Liver (tissue), 9 donors: Measurements from ENCODE around the gene BZW2. TPM values are rescaled to one million over a fixed set of nuclear protein-coding genes. Genes with fewer than 3 reads are reported as not detected.

ENCODE experiments used
- DNase-seq: peaks from one replicate; pipeline ENCODE4 v3.0.0-alpha.2; 2017; ENCODE audit warnings: low spot score
- H3K27ac ChIP-seq, 2 donors: one replicate each; pipeline ENCODE4 v1.7.0; 2013; ENCODE audit warnings: inconsistent platforms in 2 of 2, low read length in 2 of 2, control low read depth in 1 of 2, low read depth in 1 of 2, mild to moderate bottlenecking in 1 of 2
- H3K27me3 ChIP-seq, 4 donors: one replicate each; pipeline versions ENCODE4 v1.6.1 to v1.7.0; 2013; ENCODE audit warnings: low read length in 3 of 4, inconsistent platforms in 1 of 4, mild to moderate bottlenecking in 1 of 4, moderate library complexity in 1 of 4; ENCODE audit not compliant: control insufficient read depth in 4 of 4, insufficient read depth in 4 of 4
- H3K36me3 ChIP-seq, 4 donors: one replicate each; pipeline versions ENCODE4 v1.6.1 to v1.7.0; 2013; ENCODE audit warnings: low read length in 3 of 4, mild to moderate bottlenecking in 3 of 4, low read depth in 1 of 4, moderate library complexity in 1 of 4; ENCODE audit not compliant: control insufficient read depth in 4 of 4, insufficient read depth in 3 of 4
- H3K4me1 ChIP-seq, 4 donors: one replicate each; pipeline versions ENCODE4 v1.6.1 to v1.7.0; 2013; ENCODE audit warnings: low read length in 3 of 4, mild to moderate bottlenecking in 3 of 4, moderate library complexity in 1 of 4; ENCODE audit not compliant: control insufficient read depth in 4 of 4, insufficient read depth in 4 of 4
- H3K4me3 ChIP-seq, 3 donors: one replicate each; pipeline versions ENCODE4 v1.6.1 to v1.7.0; 2013; ENCODE audit warnings: low read length in 3 of 3, control low read depth in 1 of 3, low read depth in 1 of 3, mild to moderate bottlenecking in 1 of 3
- H3K9ac ChIP-seq, 2 donors: one replicate each; pipeline ENCODE4 v1.7.0; 2013; ENCODE audit warnings: low read length in 2 of 2, mild to moderate bottlenecking in 2 of 2, moderate library complexity in 2 of 2, control low read depth in 1 of 2, low read depth in 1 of 2
- H3K9me3 ChIP-seq, 4 donors: one replicate each; pipeline versions ENCODE4 v1.6.1 to v1.7.0; 2013; ENCODE audit warnings: low read length in 3 of 4; ENCODE audit not compliant: control insufficient read depth in 4 of 4
- EGR1 ChIP-seq, 2 donors: IDR thresholded peaks; 2 replicates each; pipeline ENCODE4 v1.6.1; 2016 to 2018; ENCODE audit warnings: antibody characterized with exemption in 2 of 2, low read depth in 2 of 2
- FOXA1 ChIP-seq: IDR thresholded peaks from 2 replicates; pipeline ENCODE4 v1.6.1; 2016; ENCODE audit warnings: antibody characterized with exemption
- FOXA2 ChIP-seq: IDR thresholded peaks from 2 replicates; pipeline ENCODE4 v1.6.1; 2016; ENCODE audit warnings: antibody characterized with exemption
- GABPA ChIP-seq, 2 donors: IDR thresholded peaks in 1 of 2; conservative IDR thresholded peaks in 1 of 2; 2 replicates each; pipeline ENCODE4 v1.6.1; 2016; ENCODE audit warnings: antibody characterized with exemption in 2 of 2, mild to moderate bottlenecking in 1 of 2, moderate library complexity in 1 of 2
- HNF4A ChIP-seq, 2 donors: conservative IDR thresholded peaks; 2 replicates each; pipeline ENCODE4 v1.6.1; 2016; ENCODE audit warnings: antibody characterized with exemption in 2 of 2, mild to moderate bottlenecking in 2 of 2
- HNF4G ChIP-seq: IDR thresholded peaks from 2 replicates; pipeline ENCODE4 v1.6.1; 2016; ENCODE audit warnings: antibody characterized with exemption
- JUND ChIP-seq, 2 donors: IDR thresholded peaks; 2 replicates each; pipeline ENCODE4 v1.6.1; 2016; ENCODE audit warnings: antibody characterized with exemption in 2 of 2
- NR2F2 ChIP-seq: IDR thresholded peaks from 2 replicates; pipeline ENCODE4 v1.6.1; 2016; ENCODE audit warnings: antibody characterized with exemption
- RAD21 ChIP-seq, 2 donors: IDR thresholded peaks; 2 replicates each; pipeline ENCODE4 v1.6.1; 2016; ENCODE audit warnings: antibody characterized with exemption in 2 of 2, mild to moderate bottlenecking in 2 of 2
- RXRA ChIP-seq, 2 donors: IDR thresholded peaks; 2 replicates each; pipeline ENCODE4 v1.6.1; 2017 to 2018; ENCODE audit warnings: antibody characterized with exemption in 2 of 2, mild to moderate bottlenecking in 1 of 2
- SP1 ChIP-seq: IDR thresholded peaks from 2 replicates; pipeline ENCODE4 v1.6.1; 2018; ENCODE audit warnings: antibody characterized with exemption, mild to moderate bottlenecking
- TAF1 ChIP-seq: conservative IDR thresholded peaks from 2 replicates; pipeline ENCODE4 v1.6.1; 2016; ENCODE audit warnings: antibody characterized with exemption, mild to moderate bottlenecking
- YY1 ChIP-seq: IDR thresholded peaks from 2 replicates; pipeline ENCODE4 v1.6.1; 2016; ENCODE audit warnings: antibody characterized with exemption, mild to moderate bottlenecking
- WGBS: extraction: QIAGEN DNeasy Blood & Tissue Kit; methylation state at CpG from one replicate; pipeline ENCODE4 v1.1.7; 2013; 5-methylcytosine and 5-hydroxymethylcytosine counted together
- polyA plus RNA-seq, 2 donors: library from polyadenylated mRNA; stranded (reverse) in 1 of 2; unstranded in 1 of 2; fragments of 200-250 nt in 1 of 2; fragments of >200 nt in 1 of 2; fragmentation: Nextera tagmentation in 1 of 2; extraction: Ambion mirVana in 1 of 2; gene quantifications; one replicate each; pipeline versions ENCODE4 v1.2.1 to v1.2.3, GENCODE V29; 2013 to 2015
- total RNA-seq, 2 donors: library from RNA; depleted of rRNA; stranded (reverse); fragments of >200 nt; gene quantifications; one replicate each; pipeline ENCODE4 v1.2.3, GENCODE V29; 2014
- TF ChIP-seq, protein P1 (sequence below): IDR thresholded peaks from 2 replicates; pipeline ENCODE4 v1.6.1; 2016; ENCODE audit warnings: antibody characterized with exemption
- TF ChIP-seq, protein P2 (sequence below): IDR thresholded peaks from 2 replicates; pipeline ENCODE4 v1.6.1; 2016; ENCODE audit warnings: antibody characterized with exemption, mild to moderate bottlenecking
- TF ChIP-seq, protein P3 (sequence below): IDR thresholded peaks from 2 replicates; pipeline ENCODE4 v1.6.1; 2016; ENCODE audit warnings: antibody characterized with exemption
- TF ChIP-seq, protein P4 (sequence below): IDR thresholded peaks from 2 replicates; pipeline ENCODE4 v1.6.1; 2016; ENCODE audit warnings: antibody characterized with exemption
- donor health status: healthy.
- donor health status: healthy.
- donor health status: healthy.
- donor health status: healthy.
- donor health status: healthy.

BZW2 gene
- total and polyA plus RNA-seq, 4 donors, result 10.9 to 18.6 (median 13.1) TPM

DNA sequence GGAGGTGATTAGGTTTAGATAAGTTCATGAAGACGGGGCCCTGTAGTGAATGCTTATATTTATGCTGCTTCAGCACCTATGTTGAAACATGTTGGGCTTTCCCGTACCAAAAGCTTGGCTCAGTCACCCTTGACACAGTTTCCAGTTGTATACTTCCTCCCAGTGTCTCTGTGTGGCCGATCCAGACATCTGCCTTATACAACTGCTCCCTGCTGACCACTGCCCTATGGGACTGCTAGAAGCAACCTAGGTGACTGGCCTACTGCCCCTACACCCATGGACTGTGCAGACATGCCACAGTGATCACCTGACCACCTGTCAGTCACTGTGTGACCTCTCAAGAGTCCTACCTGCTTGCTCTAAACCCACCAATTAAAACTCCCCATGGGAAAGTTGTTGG, 85.0 kb downstream of the BZW2 start:
- Histone ChIP-seq H3K27me3 (no peaks in the 10 kb centered on the region), H3K9ac (no peak overlapping the region), H3K36me3 (no peaks in the 10 kb centered on the region), H3K4me3 (no peak overlapping the region), H3K4me1 (peaks cover 0 to 4% (median under 1%) of the 10 kb centered on the region in 4 donors), H3K9me3 (no peaks in the 10 kb centered on the region), H3K27ac (no peak overlapping the region)
- WGBS, result 84% methylated on average over 3 of the region's 3 CpGs
- TF ChIP-seq HNF4G (no peak), EGR1 (IDR thresholded peaks at IDR 0.05; ENCODE audit: low read depth in 2 of 2) (no peak), HNF4A (conservative IDR thresholded peaks at IDR 0.05) (no peak), YY1 (no peak), JUND (IDR thresholded peaks at IDR 0.05) (no peak), GABPA (IDR thresholded peaks at IDR 0.05 in 1 of 2, conservative IDR thresholded peaks at IDR 0.05 in 1 of 2) (no peak), TAF1 (no peak), FOXA2 (no peak), SP1 (no peak), RAD21 (IDR thresholded peaks at IDR 0.05) (no peak), NR2F2 (no peak), FOXA1 (no peak), RXRA (IDR thresholded peaks at IDR 0.05) (no peak)
- TF ChIP-seq, protein P1, sequence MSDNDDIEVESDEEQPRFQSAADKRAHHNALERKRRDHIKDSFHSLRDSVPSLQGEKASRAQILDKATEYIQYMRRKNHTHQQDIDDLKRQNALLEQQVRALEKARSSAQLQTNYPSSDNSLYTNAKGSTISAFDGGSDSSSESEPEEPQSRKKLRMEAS, result no peak
- TF ChIP-seq, protein P2, sequence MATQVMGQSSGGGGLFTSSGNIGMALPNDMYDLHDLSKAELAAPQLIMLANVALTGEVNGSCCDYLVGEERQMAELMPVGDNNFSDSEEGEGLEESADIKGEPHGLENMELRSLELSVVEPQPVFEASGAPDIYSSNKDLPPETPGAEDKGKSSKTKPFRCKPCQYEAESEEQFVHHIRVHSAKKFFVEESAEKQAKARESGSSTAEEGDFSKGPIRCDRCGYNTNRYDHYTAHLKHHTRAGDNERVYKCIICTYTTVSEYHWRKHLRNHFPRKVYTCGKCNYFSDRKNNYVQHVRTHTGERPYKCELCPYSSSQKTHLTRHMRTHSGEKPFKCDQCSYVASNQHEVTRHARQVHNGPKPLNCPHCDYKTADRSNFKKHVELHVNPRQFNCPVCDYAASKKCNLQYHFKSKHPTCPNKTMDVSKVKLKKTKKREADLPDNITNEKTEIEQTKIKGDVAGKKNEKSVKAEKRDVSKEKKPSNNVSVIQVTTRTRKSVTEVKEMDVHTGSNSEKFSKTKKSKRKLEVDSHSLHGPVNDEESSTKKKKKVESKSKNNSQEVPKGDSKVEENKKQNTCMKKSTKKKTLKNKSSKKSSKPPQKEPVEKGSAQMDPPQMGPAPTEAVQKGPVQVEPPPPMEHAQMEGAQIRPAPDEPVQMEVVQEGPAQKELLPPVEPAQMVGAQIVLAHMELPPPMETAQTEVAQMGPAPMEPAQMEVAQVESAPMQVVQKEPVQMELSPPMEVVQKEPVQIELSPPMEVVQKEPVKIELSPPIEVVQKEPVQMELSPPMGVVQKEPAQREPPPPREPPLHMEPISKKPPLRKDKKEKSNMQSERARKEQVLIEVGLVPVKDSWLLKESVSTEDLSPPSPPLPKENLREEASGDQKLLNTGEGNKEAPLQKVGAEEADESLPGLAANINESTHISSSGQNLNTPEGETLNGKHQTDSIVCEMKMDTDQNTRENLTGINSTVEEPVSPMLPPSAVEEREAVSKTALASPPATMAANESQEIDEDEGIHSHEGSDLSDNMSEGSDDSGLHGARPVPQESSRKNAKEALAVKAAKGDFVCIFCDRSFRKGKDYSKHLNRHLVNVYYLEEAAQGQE, result no peak
- TF ChIP-seq, protein P3, sequence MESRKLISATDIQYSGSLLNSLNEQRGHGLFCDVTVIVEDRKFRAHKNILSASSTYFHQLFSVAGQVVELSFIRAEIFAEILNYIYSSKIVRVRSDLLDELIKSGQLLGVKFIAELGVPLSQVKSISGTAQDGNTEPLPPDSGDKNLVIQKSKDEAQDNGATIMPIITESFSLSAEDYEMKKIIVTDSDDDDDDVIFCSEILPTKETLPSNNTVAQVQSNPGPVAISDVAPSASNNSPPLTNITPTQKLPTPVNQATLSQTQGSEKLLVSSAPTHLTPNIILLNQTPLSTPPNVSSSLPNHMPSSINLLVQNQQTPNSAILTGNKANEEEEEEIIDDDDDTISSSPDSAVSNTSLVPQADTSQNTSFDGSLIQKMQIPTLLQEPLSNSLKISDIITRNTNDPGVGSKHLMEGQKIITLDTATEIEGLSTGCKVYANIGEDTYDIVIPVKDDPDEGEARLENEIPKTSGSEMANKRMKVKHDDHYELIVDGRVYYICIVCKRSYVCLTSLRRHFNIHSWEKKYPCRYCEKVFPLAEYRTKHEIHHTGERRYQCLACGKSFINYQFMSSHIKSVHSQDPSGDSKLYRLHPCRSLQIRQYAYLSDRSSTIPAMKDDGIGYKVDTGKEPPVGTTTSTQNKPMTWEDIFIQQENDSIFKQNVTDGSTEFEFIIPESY, result no peak
- TF ChIP-seq, protein P4, sequence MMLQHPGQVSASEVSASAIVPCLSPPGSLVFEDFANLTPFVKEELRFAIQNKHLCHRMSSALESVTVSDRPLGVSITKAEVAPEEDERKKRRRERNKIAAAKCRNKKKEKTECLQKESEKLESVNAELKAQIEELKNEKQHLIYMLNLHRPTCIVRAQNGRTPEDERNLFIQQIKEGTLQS, result no peak
- no peak for DNase-seq

DNA sequence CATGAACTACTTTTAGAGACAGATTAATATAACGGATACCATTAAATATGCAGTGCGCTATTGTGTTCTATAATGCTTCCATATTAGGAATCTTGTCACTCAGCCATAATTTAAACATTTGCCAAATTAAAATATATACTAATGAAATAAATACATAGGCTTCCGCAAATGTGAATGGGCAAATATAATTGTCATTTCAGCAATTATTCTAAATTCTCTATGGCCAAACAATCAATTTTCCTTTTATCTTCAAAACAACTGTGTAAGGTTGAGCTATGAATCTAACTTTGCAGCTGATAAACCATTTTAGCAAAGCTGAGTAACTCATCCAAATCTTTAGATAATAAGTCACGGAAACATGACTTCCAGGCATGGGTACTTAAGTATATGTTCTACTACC, 86.8 kb downstream of the BZW2 start:
- Histone ChIP-seq H3K9ac (no peak overlapping the region), H3K4me3 (no peak overlapping the region), H3K4me1 (no peaks in the 10 kb centered on the region), H3K9me3 (no peaks in the 10 kb centered on the region), H3K36me3 (no peaks in the 10 kb centered on the region), H3K27ac (no peak overlapping the region), H3K27me3 (no peaks in the 10 kb centered on the region)
- DNase-seq, result no peak
- 99% methylated on average over 4 of the region's 4 CpGs for WGBS
- TF ChIP-seq SP1 (no peak), GABPA (IDR thresholded peaks at IDR 0.05 in 1 of 2, conservative IDR thresholded peaks at IDR 0.05 in 1 of 2) (no peak), HNF4G (no peak), FOXA1 (no peak), TAF1 (no peak), NR2F2 (no peak), RAD21 (IDR thresholded peaks at IDR 0.05) (no peak), FOXA2 (no peak), HNF4A (conservative IDR thresholded peaks at IDR 0.05) (no peak), EGR1 (IDR thresholded peaks at IDR 0.05; ENCODE audit: low read depth in 2 of 2) (no peak), JUND (IDR thresholded peaks at IDR 0.05) (no peak), YY1 (no peak), RXRA (IDR thresholded peaks at IDR 0.05) (no peak)
- TF ChIP-seq, protein P1, result no peak
- TF ChIP-seq, protein P3, result no peak
- TF ChIP-seq, protein P2, result no peak
- TF ChIP-seq, protein P4, result no peak
